H9 (cell line): ENCODE results near the gene PLXNA4. TPM values are rescaled to one million over a fixed set of nuclear protein-coding genes. Genes with fewer than 3 reads are reported as not detected.
"Not testable (repeated sequence)": the region's sequence is repeated elsewhere in the genome, so short reads cannot be mapped to it uniquely, and the experiment has no call there.

Experiments
- DNase-seq: peaks from one replicate; pipeline ENCODE4 v3.0.0-alpha.2; 2017
- H2AFZ ChIP-seq: one replicate; pipeline ENCODE4 v1.6.1; 2013; ENCODE audit warnings: mild to moderate bottlenecking, low read length, control low read depth, moderate library complexity
- H2AK5ac ChIP-seq: 2 replicates; pipeline ENCODE4 v1.6.1; 2013; ENCODE audit warnings: low read length, control low read depth, mixed read lengths; ENCODE audit not compliant: insufficient read length
- H2BK120ac ChIP-seq: one replicate; pipeline ENCODE4 v1.6.1; 2013; ENCODE audit warnings: low read depth, mild to moderate bottlenecking, low read length, control low read depth, inconsistent platforms; ENCODE audit not compliant: poor library complexity, severe bottlenecking
- H2BK12ac ChIP-seq: 2 replicates; pipeline ENCODE4 v1.6.1; 2013; ENCODE audit warnings: low read length, control low read depth, mixed read lengths, low read depth; ENCODE audit not compliant: insufficient read length
- H2BK15ac ChIP-seq: 2 replicates; pipeline ENCODE4 v1.6.1; 2013; ENCODE audit warnings: low read depth, low read length, control low read depth
- H2BK20ac ChIP-seq: one replicate; pipeline ENCODE4 v1.6.1; 2013; ENCODE audit warnings: low read depth, mild to moderate bottlenecking, low read length, control low read depth, inconsistent platforms; ENCODE audit not compliant: poor library complexity, severe bottlenecking
- H2BK5ac ChIP-seq: 2 replicates; pipeline ENCODE4 v1.6.1; 2013; ENCODE audit warnings: low read length, control low read depth, mixed read lengths; ENCODE audit not compliant: insufficient read length
- H3K14ac ChIP-seq: 2 replicates; pipeline ENCODE4 v1.6.1; 2013; ENCODE audit warnings: low read length, control low read depth; ENCODE audit not compliant: insufficient read depth
- H3K18ac ChIP-seq: 2 replicates; pipeline ENCODE4 v1.6.1; 2013; ENCODE audit warnings: low read depth, mild to moderate bottlenecking, mixed read lengths, low read length, control low read depth; ENCODE audit not compliant: insufficient read length
- H3K23ac ChIP-seq: 2 replicates; pipeline ENCODE4 v1.6.1; 2013; ENCODE audit warnings: low read length, control low read depth, mixed read lengths, low read depth; ENCODE audit not compliant: insufficient read length
- H3K23me2 ChIP-seq: 2 replicates; pipeline ENCODE4 v1.6.1; 2013; ENCODE audit warnings: low read depth, mild to moderate bottlenecking, mixed read lengths, low read length, control low read depth; ENCODE audit not compliant: insufficient read length, poor library complexity, severe bottlenecking
- H3K27ac ChIP-seq: 2 replicates; pipeline ENCODE4 v1.5.1; 2013; ENCODE audit warnings: low read length, control low read depth, mixed read lengths, low read depth; ENCODE audit not compliant: insufficient read length
- H3K27me3 ChIP-seq: 2 replicates; pipeline ENCODE4 v1.6.1; 2013; ENCODE audit warnings: low read length, control low read depth, inconsistent platforms; ENCODE audit not compliant: insufficient read depth
- H3K4ac ChIP-seq: 2 replicates; pipeline ENCODE4 v1.6.1; 2013; ENCODE audit warnings: low read depth, mild to moderate bottlenecking, control low read depth, inconsistent platforms, low read length, moderate library complexity
- H3K4me1 ChIP-seq: 2 replicates; pipeline ENCODE4 v1.6.1; 2013; ENCODE audit warnings: low read length, control low read depth, inconsistent platforms; ENCODE audit not compliant: insufficient read depth
- H3K4me2 ChIP-seq: 2 replicates; pipeline ENCODE4 v1.6.1; 2013; ENCODE audit warnings: low read length, control low read depth, mixed read lengths; ENCODE audit not compliant: insufficient read length, insufficient read depth
- H3K56ac ChIP-seq: 2 replicates; pipeline ENCODE4 v1.6.1; 2013; ENCODE audit warnings: low read depth, mild to moderate bottlenecking, mixed read lengths, low read length, control low read depth; ENCODE audit not compliant: insufficient read length
- H3K79me1 ChIP-seq: 2 replicates; pipeline ENCODE4 v1.6.1; 2013; ENCODE audit warnings: low read depth, mild to moderate bottlenecking, moderate library complexity, low read length, control low read depth, inconsistent platforms; ENCODE audit not compliant: insufficient read depth, poor library complexity, severe bottlenecking
- H3K79me2 ChIP-seq: 2 replicates; pipeline ENCODE4 v1.6.1; 2013; ENCODE audit warnings: low read length, control low read depth, inconsistent platforms; ENCODE audit not compliant: insufficient read depth
- H3K9ac ChIP-seq: 2 replicates; pipeline ENCODE4 v1.6.1; 2013; ENCODE audit warnings: low read length, control low read depth, mixed read lengths; ENCODE audit not compliant: insufficient read length; ENCODE audit errors: extremely low read depth
- H3K9me3 ChIP-seq: one replicate; pipeline ENCODE4 v1.6.1; 2013; ENCODE audit warnings: low read depth, low read length, inconsistent platforms; ENCODE audit not compliant: control insufficient read depth
- H3T11ph ChIP-seq: one replicate; pipeline ENCODE4 v1.6.1; 2013; ENCODE audit warnings: mild to moderate bottlenecking, low read length, control low read depth, inconsistent platforms
- H4K20me1 ChIP-seq: one replicate; pipeline ENCODE4 v1.6.1; 2013; ENCODE audit not compliant: control insufficient read depth, insufficient read length, insufficient read depth
- H4K5ac ChIP-seq: 2 replicates; pipeline ENCODE4 v1.6.1; 2013; ENCODE audit warnings: low read depth, mild to moderate bottlenecking, mixed read lengths, low read length, control low read depth; ENCODE audit not compliant: insufficient read length
- H4K8ac ChIP-seq: replicated peaks from 2 replicates; pipeline ENCODE4 v1.6.1; 2013; ENCODE audit warnings: low read length, control low read depth, mixed read lengths, low read depth; ENCODE audit not compliant: insufficient read length
- H4K91ac ChIP-seq: 2 replicates; pipeline ENCODE4 v1.6.1; 2013; ENCODE audit warnings: low read depth, mild to moderate bottlenecking, moderate library complexity, mixed read lengths, low read length, control low read depth; ENCODE audit not compliant: insufficient read length
- H3K27ac Mint-ChIP-seq, 3 experiments: 2 replicates in 2 of 3; 3 replicates in 1 of 3; pipeline ENCODE4 v1.8.0; 2020 to 2021; ENCODE audit warnings: mixed read lengths in 3 of 3, mild to moderate bottlenecking in 1 of 3, moderate library complexity in 1 of 3
- H3K27me3 Mint-ChIP-seq: 2 replicates; pipeline ENCODE4 v1.8.0; 2021; ENCODE audit warnings: low read depth, mild to moderate bottlenecking, moderate library complexity, mixed read lengths
- H3K36me3 Mint-ChIP-seq, 3 experiments: 2 replicates in 2 of 3; 3 replicates in 1 of 3; pipeline ENCODE4 v1.8.0; 2020 to 2021; ENCODE audit warnings: low read depth in 3 of 3, mixed read lengths in 3 of 3; ENCODE audit not compliant: insufficient read depth in 1 of 3
- H3K4me1 Mint-ChIP-seq, 2 experiments: 2 replicates each; pipeline ENCODE4 v1.8.0; 2020; ENCODE audit warnings: mixed read lengths in 2 of 2
- H3K4me3 Mint-ChIP-seq, 2 experiments: 2 replicates in 1 of 2; 3 replicates in 1 of 2; pipeline ENCODE4 v1.8.0; 2020 to 2021; ENCODE audit warnings: mild to moderate bottlenecking in 2 of 2, mixed read lengths in 2 of 2, moderate library complexity in 1 of 2
- H3K9me3 Mint-ChIP-seq, 2 experiments: 2 replicates in 1 of 2; 3 replicates in 1 of 2; pipeline ENCODE4 v1.8.0; 2020; ENCODE audit warnings: mild to moderate bottlenecking in 2 of 2, mixed read lengths in 2 of 2, moderate library complexity in 1 of 2
- WGBS: extraction: QIAGEN DNeasy Blood & Tissue Kit; methylation state at CpG from one replicate; pipeline ENCODE4 v1.1.7; 2013; ENCODE audit warnings: missing lambda C conversion rate, low lambda C conversion rate, mixed read lengths; ENCODE audit not compliant: insufficient read length; ENCODE audit errors: extremely low coverage; 5-methylcytosine and 5-hydroxymethylcytosine counted together
- total RNA-seq: library from RNA; stranded (reverse); gene quantifications from 2 replicates; pipeline ENCODE4 v1.2.1, GENCODE V29; 2021
- TF ChIP-seq, protein P1 (sequence below): fragments of 200-600 bp; sonication (generic); conservative IDR thresholded peaks from 3 replicates; pipeline ENCODE4 v1.8.0; 2021; ENCODE audit warnings: antibody characterized with exemption, mild to moderate bottlenecking

PLXNA4 gene
- total RNA-seq, 1 experiment from 2014 or later: 0.35 TPM

DNA sequence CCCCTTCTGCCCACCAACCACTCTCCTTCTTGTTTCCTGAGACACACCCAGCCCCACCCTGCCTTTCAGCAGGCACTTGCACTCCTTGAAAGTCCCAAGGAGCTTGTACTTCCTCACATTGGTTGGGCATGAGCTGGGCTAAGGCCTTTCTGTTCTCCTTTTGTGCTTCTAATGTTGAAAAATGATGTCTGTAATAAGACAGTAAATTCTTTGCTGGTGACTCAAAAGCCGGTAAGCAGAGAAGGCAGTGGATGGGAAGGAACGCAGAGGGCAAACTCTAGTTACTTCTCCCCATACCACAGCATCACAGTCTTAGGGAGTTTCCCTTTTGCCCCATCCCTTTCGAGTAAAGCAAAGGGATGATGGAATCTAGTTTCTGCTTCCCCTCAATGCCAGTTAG is 185.6 kb downstream of the PLXNA4 start:
- Histone ChIP-seq H3K23ac (no peak overlapping the region), H2AFZ (no peak overlapping the region), H4K20me1 (no peaks in the 10 kb centered on the region), H4K91ac (no peak overlapping the region), H3K79me2 (no peaks in the 10 kb centered on the region), H3K18ac (no peak overlapping the region), H3K4me2 (no peak overlapping the region), H3K23me2 (no peaks in the 10 kb centered on the region), H3K79me1 (no peaks in the 10 kb centered on the region), H2BK20ac (no peak overlapping the region), H2AK5ac (no peak overlapping the region), H2BK15ac (no peak overlapping the region), H3K14ac (no peak overlapping the region), H2BK12ac (no peak overlapping the region), H3K4me1 (no peaks in the 10 kb centered on the region), H3K56ac (no peak overlapping the region), H3K4ac (no peak overlapping the region), H2BK5ac (no peak overlapping the region), H3K9ac (no peak overlapping the region), H4K8ac (no peak overlapping the region), H3K27me3 (no peaks in the 10 kb centered on the region), H3K9me3 (no peaks in the 10 kb centered on the region), H4K5ac (no peak overlapping the region), H3K27ac (no peak overlapping the region), H3T11ph (no peak overlapping the region), H2BK120ac (no peak overlapping the region)
- TF ChIP-seq, protein P1, sequence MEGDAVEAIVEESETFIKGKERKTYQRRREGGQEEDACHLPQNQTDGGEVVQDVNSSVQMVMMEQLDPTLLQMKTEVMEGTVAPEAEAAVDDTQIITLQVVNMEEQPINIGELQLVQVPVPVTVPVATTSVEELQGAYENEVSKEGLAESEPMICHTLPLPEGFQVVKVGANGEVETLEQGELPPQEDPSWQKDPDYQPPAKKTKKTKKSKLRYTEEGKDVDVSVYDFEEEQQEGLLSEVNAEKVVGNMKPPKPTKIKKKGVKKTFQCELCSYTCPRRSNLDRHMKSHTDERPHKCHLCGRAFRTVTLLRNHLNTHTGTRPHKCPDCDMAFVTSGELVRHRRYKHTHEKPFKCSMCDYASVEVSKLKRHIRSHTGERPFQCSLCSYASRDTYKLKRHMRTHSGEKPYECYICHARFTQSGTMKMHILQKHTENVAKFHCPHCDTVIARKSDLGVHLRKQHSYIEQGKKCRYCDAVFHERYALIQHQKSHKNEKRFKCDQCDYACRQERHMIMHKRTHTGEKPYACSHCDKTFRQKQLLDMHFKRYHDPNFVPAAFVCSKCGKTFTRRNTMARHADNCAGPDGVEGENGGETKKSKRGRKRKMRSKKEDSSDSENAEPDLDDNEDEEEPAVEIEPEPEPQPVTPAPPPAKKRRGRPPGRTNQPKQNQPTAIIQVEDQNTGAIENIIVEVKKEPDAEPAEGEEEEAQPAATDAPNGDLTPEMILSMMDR: no peak
- DNase-seq: no peak
- peaks cover 0 to 16% of the 10 kb centered on the region in 2 experiments; a peak in 3 of 4 replicates for H3K4me1 Mint-ChIP-seq
- H3K27me3 Mint-ChIP-seq: peaks cover 14% of the 10 kb centered on the region
- no peak overlapping the region for H3K4me3 Mint-ChIP-seq
- WGBS: no CpG with 5 or more reads among the region's 3 CpGs
- no peak overlapping the region for H3K27ac Mint-ChIP-seq
- H3K9me3 Mint-ChIP-seq: no peaks in the 10 kb centered on the region
- H3K36me3 Mint-ChIP-seq: no peaks in the 10 kb centered on the region

DNA sequence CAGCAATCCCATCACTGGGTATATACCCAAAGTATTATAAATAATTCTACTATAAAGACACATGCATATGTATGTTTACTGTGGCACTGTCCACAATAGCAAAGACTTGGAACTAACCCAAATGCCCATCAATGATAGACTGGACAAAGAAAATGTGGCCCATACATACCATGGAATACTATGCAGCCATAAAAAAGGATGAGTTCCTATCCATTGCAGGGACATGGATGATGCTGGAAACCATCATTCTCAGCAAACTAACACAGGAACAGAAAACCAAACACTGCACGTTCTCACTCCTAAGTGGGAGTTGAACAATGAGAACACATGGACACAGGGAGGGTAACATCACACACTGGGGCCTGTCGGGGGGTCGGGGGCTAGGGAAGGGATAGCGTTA is 186.2 kb downstream of the PLXNA4 start:
- H3K4me2 ChIP-seq, H2BK120ac ChIP-seq, H2BK15ac ChIP-seq, H2BK5ac ChIP-seq, H3K14ac ChIP-seq, H3K23ac ChIP-seq, H3K56ac ChIP-seq, H4K20me1 ChIP-seq, H2BK20ac ChIP-seq, H3K27me3 ChIP-seq, H3K4me1 ChIP-seq, H3K27ac ChIP-seq, H3K9me3 Mint-ChIP-seq, H3K18ac ChIP-seq, DNase-seq, H2AFZ ChIP-seq, H3K4me3 Mint-ChIP-seq, H2BK12ac ChIP-seq, H4K91ac ChIP-seq, H3K9ac ChIP-seq, H4K5ac ChIP-seq, H2AK5ac ChIP-seq, H3K36me3 Mint-ChIP-seq, H3K23me2 ChIP-seq, H3T11ph ChIP-seq, H3K27ac Mint-ChIP-seq, H3K79me1 ChIP-seq, H3K79me2 ChIP-seq, H4K8ac ChIP-seq, H3K9me3 ChIP-seq, H3K4ac ChIP-seq: not testable (repeated sequence)
- Mint-ChIP-seq H3K27me3 (peaks cover 14% of the 10 kb centered on the region), H3K4me1 (peaks cover 0 to 17% of the 10 kb centered on the region in 2 experiments; a peak in 3 of 4 replicates)
- WGBS: no CpG with 5 or more reads among the region's 4 CpGs
